GM12878 (cell line): ENCODE results near the gene ANHX. TPM values are rescaled to one million over a fixed set of nuclear protein-coding genes. Genes with fewer than 3 reads are reported as not detected.

Experiments
- ATAC-seq: fragments of 200-7000 bp; cut with Tn5 transposase; 3 replicates; pipeline ENCODE4 v1.9.1; 2020; ENCODE audit warnings: mild to moderate bottlenecking, moderate library complexity
- BruUV-seq: library from RNA; stranded (reverse); fragments of 400-500 nt; replicated peaks from 2 replicates; lab custom pipeline; 2021; lab: Mats Ljungman, UMichigan
- CTCF ChIA-PET: fragments of 300-600 bp; sonication (Branson Sonifier 250); formaldehyde crosslinking; extraction: SDS; loops from one replicate; lab custom pipeline; 2021; ENCODE audit warnings: inconsistent platforms; lab: Yijun Ruan, JAX
- POLR2A ChIA-PET: fragments of 350-600 bp; formaldehyde crosslinking; extraction: SDS; loops from one replicate; lab custom pipeline; 2021; ENCODE audit warnings: inconsistent platforms; lab: Charles Lee
- RAD21 ChIA-PET: fragments of 300-600 bp; sonication (Branson Sonifier 250); formaldehyde crosslinking; loops from one replicate; lab custom pipeline; 2023; ENCODE audit warnings: antibody characterized with exemption; ENCODE audit not compliant: unreplicated experiment; lab: Charles Lee
- SMC1A ChIA-PET: fragments of 300-600 bp; sonication (Branson Sonifier 250); formaldehyde crosslinking; loops from one replicate; lab custom pipeline; 2023; ENCODE audit not compliant: unreplicated experiment, uncharacterized antibody; lab: Charles Lee
- DNase-seq: peaks from one replicate; pipeline ENCODE4 v3.0.0-alpha.2; 2011; ENCODE audit warnings: low read depth, low spot score
- FAIRE-seq: peaks from 3 replicates; lab custom pipeline; 2011; peaks lifted over from hg19 to GRCh38; lab: Jason Lieb, UNC
- H2AFZ ChIP-seq: 2 replicates; pipeline ENCODE4 v1.6.0; 2011; ENCODE audit warnings: low read depth, low read length, control low read depth; ENCODE audit not compliant: control insufficient read depth
- H3K27ac ChIP-seq: 2 replicates; pipeline ENCODE4 v1.5.1; 2011; ENCODE audit warnings: control low read depth; ENCODE audit not compliant: control insufficient read depth, insufficient read depth
- H3K27me3 ChIP-seq, 2 experiments: replicated peaks in 1 of 2; 2 replicates each; pipeline versions ENCODE4 v1.6.0 to v1.6.1; 2011; ENCODE audit warnings: low read length in 1 of 2; ENCODE audit not compliant: control insufficient read depth in 2 of 2, insufficient read depth in 2 of 2
- H3K36me3 ChIP-seq, 2 experiments: 2 replicates each; pipeline ENCODE4 v1.5.1; 2011; ENCODE audit warnings: low read length in 1 of 2; ENCODE audit not compliant: control insufficient read depth in 2 of 2, insufficient read depth in 2 of 2
- H3K4me1 ChIP-seq: 2 replicates; pipeline ENCODE4 v1.6.1; 2011; ENCODE audit warnings: mild to moderate bottlenecking, low read length, moderate library complexity, mixed read lengths; ENCODE audit not compliant: control insufficient read depth, insufficient read depth
- H3K4me2 ChIP-seq: 2 replicates; pipeline ENCODE4 v1.6.0; 2011; ENCODE audit warnings: control low read depth; ENCODE audit not compliant: control insufficient read depth, insufficient read depth
- H3K4me3 ChIP-seq: fragments of 200-600 bp; sonication (generic); 2 replicates; pipeline ENCODE4 v1.5.1; 2016
- H3K79me2 ChIP-seq: 2 replicates; pipeline ENCODE4 v1.6.0; 2011; ENCODE audit warnings: low read length; ENCODE audit not compliant: control insufficient read depth, insufficient read depth
- H3K9ac ChIP-seq: 2 replicates; pipeline ENCODE4 v1.8.0; 2011; ENCODE audit warnings: low read length, control low read depth, mixed read lengths; ENCODE audit not compliant: control insufficient read depth, insufficient read depth
- H3K9me3 ChIP-seq: replicated peaks from 3 replicates; pipeline ENCODE4 v1.5.1; 2011; ENCODE audit warnings: mild to moderate bottlenecking, low read length; ENCODE audit not compliant: control insufficient read depth, insufficient read depth
- H4K20me1 ChIP-seq: 2 replicates; pipeline ENCODE4 v1.6.0; 2011; ENCODE audit not compliant: control insufficient read depth, insufficient read depth
- BHLHE40 ChIP-seq, 2 experiments: fragments of 450-650 bp in 1 of 2; IDR thresholded peaks; 2 replicates each; pipeline ENCODE4 v1.6.1; 2011 to 2017; ENCODE audit warnings: low read depth in 2 of 2, borderline replicate concordance in 1 of 2, improper control_type of control experiment in 1 of 2, low read length in 1 of 2, mild to moderate bottlenecking in 1 of 2
- DPF2 ChIP-seq: fragments of 450-650 bp; IDR thresholded peaks from 2 replicates; pipeline ENCODE4 v1.6.1; 2017; ENCODE audit warnings: mild to moderate bottlenecking
- ESRRA ChIP-seq: IDR thresholded peaks from 2 replicates; pipeline ENCODE4 v1.6.1; 2012; ENCODE audit warnings: mild to moderate bottlenecking, low read length, improper control_type of control experiment
- FOXK2 ChIP-seq: fragments of 450-650 bp; IDR thresholded peaks from 2 replicates; pipeline ENCODE4 v1.6.1; 2017; ENCODE audit warnings: mild to moderate bottlenecking, moderate library complexity
- FOXM1 ChIP-seq: IDR thresholded peaks from 2 replicates; pipeline ENCODE4 v1.6.1; 2012; ENCODE audit warnings: low read depth, mild to moderate bottlenecking, inconsistent platforms, low read length, moderate library complexity
- IKZF1 ChIP-seq: fragments of 450-650 bp; conservative IDR thresholded peaks from 2 replicates; pipeline ENCODE4 v1.6.1; 2017; ENCODE audit warnings: antibody characterized with exemption, mild to moderate bottlenecking
- NR2C1 ChIP-seq: fragments of 450-650 bp; IDR thresholded peaks from 2 replicates; pipeline ENCODE4 v1.6.1; 2017; ENCODE audit warnings: antibody characterized with exemption, mild to moderate bottlenecking, moderate library complexity
- RFX5 ChIP-seq: IDR thresholded peaks from 2 replicates; pipeline ENCODE4 v1.6.1; 2011; ENCODE audit warnings: low read depth, low read length, improper control_type of control experiment
- SIX5 ChIP-seq: IDR thresholded peaks from 2 replicates; pipeline ENCODE4 v1.6.1; 2011; ENCODE audit warnings: mild to moderate bottlenecking, low read depth, low read length, moderate library complexity; ENCODE audit not compliant: severe bottlenecking
- TARDBP ChIP-seq: IDR thresholded peaks from 2 replicates; pipeline ENCODE4 v1.6.1; 2016; ENCODE audit warnings: borderline replicate concordance
- ZNF622 ChIP-seq: fragments of 450-650 bp; IDR thresholded peaks from 2 replicates; pipeline ENCODE4 v1.6.1; 2017; ENCODE audit warnings: mild to moderate bottlenecking, inconsistent platforms
- ZSCAN29 ChIP-seq: fragments of 450-650 bp; IDR thresholded peaks from 2 replicates; pipeline ENCODE4 v1.6.1; 2017; ENCODE audit warnings: mild to moderate bottlenecking, moderate library complexity
- WGBS: methylation state at CpG from one replicate; pipeline ENCODE4 v1.1.6; 2016; ENCODE audit warnings: low lambda C conversion rate; ENCODE audit not compliant: insufficient replicate concordance, insufficient coverage; ENCODE audit errors: missing lambda C conversion rate; 5-methylcytosine and 5-hydroxymethylcytosine counted together
- in situ Hi-C: fragments of 300-500 bp; cut with MboI; formaldehyde crosslinking; loops from 9 replicates; pipeline ENCODE4 v1.14.3; 2018; ENCODE audit warnings: mixed read lengths
- intact Hi-C: fragments of 100-400 bp; cut with micrococcal nuclease; formaldehyde crosslinking; loops from one replicate; pipeline ENCODE4 v1.14.2; 2022; ENCODE audit not compliant: unreplicated experiment
- polyA plus RNA-seq, 11 experiments: library from polyadenylated mRNA; depleted of rRNA in 4 of 11; unstranded in 6 of 11; stranded (reverse) in 5 of 11; fragments of >200 nt; fragmentation: Nextera tagmentation in 4 of 11; fragmentation: Illumina TruSeq in 1 of 11; extraction: Ambion mirVana in 4 of 11; extraction: Trizol in 1 of 11; gene quantifications; 1 replicate in 1 of 11; 2 replicates in 10 of 11; pipeline versions ENCODE4 v1.2.1 to v1.2.3, GENCODE V29; 2011 to 2016; ENCODE audit warnings: inconsistent platforms in 2 of 11, missing spikeins in 2 of 11, low read depth in 1 of 11
- total RNA-seq, 4 experiments: library from RNA; depleted of rRNA in 3 of 4; stranded (reverse); fragments of >200 nt in 3 of 4; fragmentation: Illumina TruSeq in 1 of 4; extraction: Trizol in 1 of 4; gene quantifications; 2 replicates each; pipeline versions ENCODE4 v1.2.1 to v1.2.3, GENCODE V29; 2013 to 2021
- TF ChIP-seq, protein P1 (sequence below): fragments of 450-650 bp; IDR thresholded peaks from 2 replicates; pipeline ENCODE4 v1.6.1; 2016; ENCODE audit warnings: mild to moderate bottlenecking
- TF ChIP-seq, protein P2 (sequence below): fragments of 450-650 bp; IDR thresholded peaks from 2 replicates; pipeline ENCODE4 v1.6.1; 2014; ENCODE audit warnings: mild to moderate bottlenecking
- TF ChIP-seq, protein P3 (sequence below): IDR thresholded peaks from 2 replicates; pipeline ENCODE4 v1.6.1; 2012; ENCODE audit warnings: low read depth, low read length, improper control_type of control experiment

ANHX gene
- total and polyA plus RNA-seq, 10 of the 15 experiments (the other 5 are each of a cell fraction or from before 2014, with no cell fraction given) = not detected

DNA sequence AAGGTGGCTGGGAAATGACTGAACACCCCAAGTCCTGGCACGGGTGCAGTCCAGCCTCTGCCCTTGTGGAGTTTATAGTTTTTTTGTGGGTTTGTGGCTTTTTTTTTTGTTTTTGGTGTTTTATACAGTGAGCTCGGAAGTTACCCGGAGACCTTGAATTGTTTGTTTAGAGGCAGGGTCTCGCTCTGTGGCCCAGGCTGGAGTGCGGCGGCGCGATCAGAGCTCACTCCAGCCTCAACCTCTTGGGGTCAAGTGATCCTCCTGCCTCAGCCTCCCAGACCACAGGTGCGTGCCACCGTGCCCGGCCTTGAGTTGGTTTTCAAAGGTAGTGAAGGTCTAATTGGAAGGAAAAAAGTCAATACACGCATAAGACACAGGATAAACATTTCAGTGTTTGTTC is 879 bp upstream of the ANHX start:
- H3K9ac ChIP-seq = no peak overlapping the region
- H3K27ac ChIP-seq = no peak overlapping the region
- no peak overlapping the region for H3K4me2 ChIP-seq
- FAIRE-seq (no peak), ATAC-seq (no peak), DNase-seq (no peak)
- no peak overlapping the region for H3K4me3 ChIP-seq
- no TSS peak for BruUV-seq
- intact Hi-C loops (no loop called here), in situ Hi-C loops (no loop called here)
- H4K20me1 ChIP-seq = no peaks in the 10 kb centered on the region
- ChIA-PET CTCF (no interaction called here), RAD21 (no interaction called here)
- no peak overlapping the region for H2AFZ ChIP-seq
- no peaks in the 10 kb centered on the region for H3K36me3 ChIP-seq
- WGBS = 87% methylated on average over 12 of the region's 12 CpGs
- TF ChIP-seq BHLHE40 (IDR thresholded peaks at IDR 0.05; ENCODE audit: borderline replicate concordance in 1 of 2, low read depth in 2 of 2, low read length in 1 of 2) = no peak
- no peak for TF ChIP-seq ESRRA
- TF ChIP-seq RFX5 = no peak
- TF ChIP-seq, protein P1, sequence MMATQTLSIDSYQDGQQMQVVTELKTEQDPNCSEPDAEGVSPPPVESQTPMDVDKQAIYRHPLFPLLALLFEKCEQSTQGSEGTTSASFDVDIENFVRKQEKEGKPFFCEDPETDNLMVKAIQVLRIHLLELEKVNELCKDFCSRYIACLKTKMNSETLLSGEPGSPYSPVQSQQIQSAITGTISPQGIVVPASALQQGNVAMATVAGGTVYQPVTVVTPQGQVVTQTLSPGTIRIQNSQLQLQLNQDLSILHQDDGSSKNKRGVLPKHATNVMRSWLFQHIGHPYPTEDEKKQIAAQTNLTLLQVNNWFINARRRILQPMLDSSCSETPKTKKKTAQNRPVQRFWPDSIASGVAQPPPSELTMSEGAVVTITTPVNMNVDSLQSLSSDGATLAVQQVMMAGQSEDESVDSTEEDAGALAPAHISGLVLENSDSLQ = no peak
- no peak for TF ChIP-seq ZSCAN29
- TF ChIP-seq TARDBP = no peak
- no peak for TF ChIP-seq IKZF1
- TF ChIP-seq FOXK2 = no peak
- TF ChIP-seq FOXM1 = no peak
- TF ChIP-seq, protein P2, sequence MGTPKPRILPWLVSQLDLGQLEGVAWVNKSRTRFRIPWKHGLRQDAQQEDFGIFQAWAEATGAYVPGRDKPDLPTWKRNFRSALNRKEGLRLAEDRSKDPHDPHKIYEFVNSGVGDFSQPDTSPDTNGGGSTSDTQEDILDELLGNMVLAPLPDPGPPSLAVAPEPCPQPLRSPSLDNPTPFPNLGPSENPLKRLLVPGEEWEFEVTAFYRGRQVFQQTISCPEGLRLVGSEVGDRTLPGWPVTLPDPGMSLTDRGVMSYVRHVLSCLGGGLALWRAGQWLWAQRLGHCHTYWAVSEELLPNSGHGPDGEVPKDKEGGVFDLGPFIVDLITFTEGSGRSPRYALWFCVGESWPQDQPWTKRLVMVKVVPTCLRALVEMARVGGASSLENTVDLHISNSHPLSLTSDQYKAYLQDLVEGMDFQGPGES = no peak
- no peak for TF ChIP-seq NR2C1
- TF ChIP-seq ZNF622 = no peak
- TF ChIP-seq SIX5 = no peak
- TF ChIP-seq, protein P3, sequence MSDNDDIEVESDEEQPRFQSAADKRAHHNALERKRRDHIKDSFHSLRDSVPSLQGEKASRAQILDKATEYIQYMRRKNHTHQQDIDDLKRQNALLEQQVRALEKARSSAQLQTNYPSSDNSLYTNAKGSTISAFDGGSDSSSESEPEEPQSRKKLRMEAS = no peak
- TF ChIP-seq DPF2 = no peak
- TF ChIP-seq, all 136 proteins: peak for 0
- Histone ChIP-seq H3K9me3 (no peaks in the 10 kb centered on the region; the same call in 2 of the 3 replicates), H3K27me3 (no peaks in the 10 kb centered on the region), H3K4me1 (no peaks in the 10 kb centered on the region), H3K79me2 (no peaks in the 10 kb centered on the region)
- ChIA-PET POLR2A (no interaction called here), SMC1A (no interaction called here)
